ENCODE data around the gene FRMD4A. TPM values are rescaled to one million over a fixed set of nuclear protein-coding genes. Genes with fewer than 3 reads are reported as not detected.

Gene FRMD4A
- total RNA-seq, 1 donor from 2014 or later = 20.2 TPM

DNA sequence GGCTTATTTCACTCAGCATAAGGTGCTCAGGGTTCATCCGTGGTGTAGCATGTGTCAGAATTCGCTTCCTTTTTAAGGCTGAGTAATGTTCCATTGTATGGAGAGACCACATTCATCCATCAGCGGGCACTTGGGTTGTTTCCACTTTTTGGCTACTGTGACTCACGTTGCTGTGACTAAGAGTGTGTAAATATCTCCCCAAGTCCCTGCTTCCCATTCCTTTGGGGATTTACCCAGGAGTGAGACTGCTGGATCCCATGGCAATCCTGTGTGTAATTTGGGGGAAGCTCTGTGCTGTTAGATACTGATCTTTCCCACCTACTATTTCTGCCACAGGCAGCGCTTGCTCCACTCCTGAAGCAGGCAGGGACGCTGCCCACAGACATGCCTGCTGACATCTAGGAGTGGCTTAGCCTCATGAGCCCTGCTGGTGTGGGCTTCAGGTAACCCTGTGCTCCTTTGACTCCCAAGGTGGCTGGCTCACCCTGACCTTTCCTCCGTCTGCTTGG is 346.0 kb downstream of the FRMD4A start:
- H3K9me3 ChIP-seq (ENCODE audit: low read depth) = no peaks in the 10 kb centered on the region
- H4K20me1 ChIP-seq (ENCODE audit: low read depth) = no peaks in the 10 kb centered on the region
- no peaks in the 10 kb centered on the region for H3K36me3 Mint-ChIP-seq
- H3K4me2 ChIP-seq = no peak overlapping the region
- no peak overlapping the region for H3K9ac ChIP-seq
- no peak overlapping the region for H3K4me3 ChIP-seq
- no peaks in the 10 kb centered on the region for H3K36me3 ChIP-seq
- no peaks in the 10 kb centered on the region for H3K27me3 ChIP-seq
- H3K4me1 Mint-ChIP-seq = peaks cover 44% of the 10 kb centered on the region
- DNase-seq (ENCODE audit: low spot score) = no peak
- H3F3A ChIP-seq (ENCODE audit: low read depth) = peaks cover 4% of the 10 kb centered on the region
- TF ChIP-seq EZH2phosphoT487 (IDR thresholded peaks at IDR 0.05) (no peak), EZH2 (IDR thresholded peaks at IDR 0.05) (no peak)
- TF ChIP-seq, protein P1, sequence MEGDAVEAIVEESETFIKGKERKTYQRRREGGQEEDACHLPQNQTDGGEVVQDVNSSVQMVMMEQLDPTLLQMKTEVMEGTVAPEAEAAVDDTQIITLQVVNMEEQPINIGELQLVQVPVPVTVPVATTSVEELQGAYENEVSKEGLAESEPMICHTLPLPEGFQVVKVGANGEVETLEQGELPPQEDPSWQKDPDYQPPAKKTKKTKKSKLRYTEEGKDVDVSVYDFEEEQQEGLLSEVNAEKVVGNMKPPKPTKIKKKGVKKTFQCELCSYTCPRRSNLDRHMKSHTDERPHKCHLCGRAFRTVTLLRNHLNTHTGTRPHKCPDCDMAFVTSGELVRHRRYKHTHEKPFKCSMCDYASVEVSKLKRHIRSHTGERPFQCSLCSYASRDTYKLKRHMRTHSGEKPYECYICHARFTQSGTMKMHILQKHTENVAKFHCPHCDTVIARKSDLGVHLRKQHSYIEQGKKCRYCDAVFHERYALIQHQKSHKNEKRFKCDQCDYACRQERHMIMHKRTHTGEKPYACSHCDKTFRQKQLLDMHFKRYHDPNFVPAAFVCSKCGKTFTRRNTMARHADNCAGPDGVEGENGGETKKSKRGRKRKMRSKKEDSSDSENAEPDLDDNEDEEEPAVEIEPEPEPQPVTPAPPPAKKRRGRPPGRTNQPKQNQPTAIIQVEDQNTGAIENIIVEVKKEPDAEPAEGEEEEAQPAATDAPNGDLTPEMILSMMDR (IDR thresholded peaks at IDR 0.05) = no peak
- H3K4me3 Mint-ChIP-seq = no peak overlapping the region
- peaks cover 5% of the 10 kb centered on the region for H3K9me3 Mint-ChIP-seq
- no peak overlapping the region for H3K27ac Mint-ChIP-seq
- no peak overlapping the region for H2AFZ ChIP-seq (replicated peaks)
- H3K27ac ChIP-seq = no peak overlapping the region
- H3K27me3 Mint-ChIP-seq (ENCODE audit: insufficient read depth, low read depth) = peaks cover 12% of the 10 kb centered on the region
- peaks cover 5% of the 10 kb centered on the region for H3K4me1 ChIP-seq
- H3K79me2 ChIP-seq (ENCODE audit: low read depth) = no peaks in the 10 kb centered on the region

DNA sequence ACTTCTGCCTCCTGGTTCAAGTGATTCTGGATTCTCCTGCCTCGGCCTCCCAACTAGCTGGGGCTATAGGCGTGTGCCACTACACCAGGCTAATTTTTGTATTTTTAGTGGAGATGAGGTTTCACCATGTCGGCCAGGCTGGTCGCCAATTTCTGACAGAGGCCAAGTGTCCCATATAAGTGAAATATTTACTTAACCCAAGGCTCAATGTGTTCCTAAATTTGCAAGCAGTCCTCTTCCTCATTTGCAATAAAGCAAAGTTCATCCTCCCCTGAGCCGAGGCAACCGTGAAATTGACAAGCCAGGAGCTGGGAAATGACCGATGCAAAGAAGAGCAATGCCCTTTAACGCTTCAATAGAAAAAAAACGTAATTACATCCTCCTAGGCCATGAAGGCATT is 347.7 kb downstream of the FRMD4A start:
- H3K79me2 ChIP-seq (ENCODE audit: low read depth) = no peaks in the 10 kb centered on the region
- no peaks in the 10 kb centered on the region for H3K9me3 ChIP-seq (ENCODE audit: low read depth)
- H3K27me3 ChIP-seq = no peaks in the 10 kb centered on the region
- no peak overlapping the region for H3K4me3 ChIP-seq
- H3K9me3 Mint-ChIP-seq = peaks cover 5% of the 10 kb centered on the region
- H3K27me3 Mint-ChIP-seq (ENCODE audit: insufficient read depth, low read depth) = peaks cover 12% of the 10 kb centered on the region
- H3F3A ChIP-seq (ENCODE audit: low read depth) = peaks cover 6% of the 10 kb centered on the region
- no peak overlapping the region for H3K4me3 Mint-ChIP-seq
- peaks cover 44% of the 10 kb centered on the region for H3K4me1 Mint-ChIP-seq
- no peaks in the 10 kb centered on the region for H4K20me1 ChIP-seq (ENCODE audit: low read depth)
- H3K36me3 ChIP-seq = no peaks in the 10 kb centered on the region
- H3K4me2 ChIP-seq = no peak overlapping the region
- no peak overlapping the region for H3K9ac ChIP-seq
- H3K27ac Mint-ChIP-seq = no peak overlapping the region
- H3K36me3 Mint-ChIP-seq = no peaks in the 10 kb centered on the region
- TF ChIP-seq EZH2phosphoT487 (IDR thresholded peaks at IDR 0.05) (no peak), EZH2 (IDR thresholded peaks at IDR 0.05) (no peak)
- TF ChIP-seq, protein P1 (IDR thresholded peaks at IDR 0.05) = no peak
- no peak overlapping the region for H2AFZ ChIP-seq (replicated peaks)
- H3K27ac ChIP-seq = no peak overlapping the region
- no peak for DNase-seq (ENCODE audit: low spot score)
- H3K4me1 ChIP-seq = peaks cover 10% of the 10 kb centered on the region

DNA sequence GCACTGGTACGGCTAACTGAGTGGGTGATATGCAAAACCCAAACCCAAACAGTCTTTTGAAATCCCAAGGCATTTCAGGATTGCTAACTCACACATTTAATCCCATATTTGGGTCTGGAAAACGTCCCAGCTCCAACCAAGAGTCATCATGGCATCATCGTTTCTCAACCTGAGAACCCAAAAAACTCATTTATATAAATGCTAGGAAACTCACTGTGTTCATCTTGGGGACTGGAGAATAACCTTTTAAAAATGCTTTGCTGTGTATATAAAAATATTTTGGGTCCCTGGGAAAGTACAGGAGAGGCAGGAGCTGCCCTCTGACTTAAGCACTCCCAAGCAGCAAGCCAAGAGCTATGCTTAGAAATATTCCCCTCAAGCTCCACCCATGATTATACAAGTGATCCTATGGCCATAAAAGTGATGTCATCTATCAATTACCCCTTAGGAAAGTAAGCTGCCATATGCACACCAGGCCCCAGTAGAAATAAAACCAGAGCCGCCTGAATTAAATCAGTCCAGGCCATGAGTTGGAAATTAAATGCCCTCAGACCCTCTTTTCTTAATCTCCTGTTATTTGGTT is 352.1 kb downstream of the FRMD4A start:
- Mint-ChIP-seq H3K4me1 (peaks cover 26% of the 10 kb centered on the region), H3K27me3 (ENCODE audit: insufficient read depth, low read depth) (peaks cover 6% of the 10 kb centered on the region), H3K9me3 (peaks cover 3% of the 10 kb centered on the region), H3K4me3 (no peak overlapping the region), H3K36me3 (no peaks in the 10 kb centered on the region), H3K27ac (no peak overlapping the region)
- no peak overlapping the region for H3K9ac ChIP-seq
- H3K9me3 ChIP-seq (ENCODE audit: low read depth) = no peaks in the 10 kb centered on the region
- no peak for TF ChIP-seq EZH2 (IDR thresholded peaks at IDR 0.05)
- TF ChIP-seq, protein P1 (IDR thresholded peaks at IDR 0.05) = no peak
- no peak for TF ChIP-seq EZH2phosphoT487 (IDR thresholded peaks at IDR 0.05)
- H3K4me1 ChIP-seq = peaks cover 22% of the 10 kb centered on the region
- H3K79me2 ChIP-seq (ENCODE audit: low read depth) = no peaks in the 10 kb centered on the region
- no peak overlapping the region for H2AFZ ChIP-seq (replicated peaks)
- no peaks in the 10 kb centered on the region for H3K36me3 ChIP-seq
- H3K4me2 ChIP-seq = no peak overlapping the region
- no peak overlapping the region for H3K4me3 ChIP-seq
- no peaks in the 10 kb centered on the region for H3K27me3 ChIP-seq
- H3K27ac ChIP-seq = no peak overlapping the region
- H4K20me1 ChIP-seq (ENCODE audit: low read depth) = no peaks in the 10 kb centered on the region
- DNase-seq (ENCODE audit: low spot score) = no peak
- peaks cover 9% of the 10 kb centered on the region for H3F3A ChIP-seq (ENCODE audit: low read depth)

Data from neural progenitor cell (in vitro differentiated cells).